Measurements from ENCODE around the gene CRYGA.

DNA sequence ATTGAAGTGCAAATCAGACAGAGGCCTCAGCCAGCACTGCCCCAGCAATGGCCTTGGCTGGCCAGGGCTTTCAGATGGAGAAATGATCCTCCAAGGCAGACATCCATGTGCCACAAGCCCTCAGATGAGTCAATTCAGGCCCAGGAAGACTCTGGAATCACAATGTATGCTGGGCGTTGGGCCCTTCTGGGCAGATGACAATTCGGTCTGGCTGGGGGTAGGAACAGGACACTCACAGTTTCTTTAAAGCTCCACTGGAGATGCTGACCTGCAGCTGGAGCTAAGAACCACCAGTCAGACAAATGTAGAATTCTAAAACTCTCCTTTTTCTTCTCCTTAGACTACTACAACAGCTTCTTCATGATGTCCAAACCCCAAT, 26.7 kb downstream of the CRYGA start:
- TF ChIP-seq, protein P1, sequence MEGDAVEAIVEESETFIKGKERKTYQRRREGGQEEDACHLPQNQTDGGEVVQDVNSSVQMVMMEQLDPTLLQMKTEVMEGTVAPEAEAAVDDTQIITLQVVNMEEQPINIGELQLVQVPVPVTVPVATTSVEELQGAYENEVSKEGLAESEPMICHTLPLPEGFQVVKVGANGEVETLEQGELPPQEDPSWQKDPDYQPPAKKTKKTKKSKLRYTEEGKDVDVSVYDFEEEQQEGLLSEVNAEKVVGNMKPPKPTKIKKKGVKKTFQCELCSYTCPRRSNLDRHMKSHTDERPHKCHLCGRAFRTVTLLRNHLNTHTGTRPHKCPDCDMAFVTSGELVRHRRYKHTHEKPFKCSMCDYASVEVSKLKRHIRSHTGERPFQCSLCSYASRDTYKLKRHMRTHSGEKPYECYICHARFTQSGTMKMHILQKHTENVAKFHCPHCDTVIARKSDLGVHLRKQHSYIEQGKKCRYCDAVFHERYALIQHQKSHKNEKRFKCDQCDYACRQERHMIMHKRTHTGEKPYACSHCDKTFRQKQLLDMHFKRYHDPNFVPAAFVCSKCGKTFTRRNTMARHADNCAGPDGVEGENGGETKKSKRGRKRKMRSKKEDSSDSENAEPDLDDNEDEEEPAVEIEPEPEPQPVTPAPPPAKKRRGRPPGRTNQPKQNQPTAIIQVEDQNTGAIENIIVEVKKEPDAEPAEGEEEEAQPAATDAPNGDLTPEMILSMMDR (conservative IDR thresholded peaks at IDR 0.05; ENCODE audit: low read depth, low read length): no peak
- TF ChIP-seq EZH2 (IDR thresholded peaks at IDR 0.05; ENCODE audit: borderline replicate concordance, low read depth, low read length, poor library complexity, severe bottlenecking): no peak
